Osteoblast (primary cell): ENCODE measurements around the gene LRP2. TPM values are rescaled to one million over a fixed set of nuclear protein-coding genes. Genes with fewer than 3 reads are reported as not detected.

Experiments used
- DNase-seq: peaks from one replicate; pipeline ENCODE4 v3.0.0; 2011; ENCODE audit warnings: low spot score, mixed read lengths; ENCODE audit not compliant: insufficient read length; ENCODE audit errors: missing footprints
- H2AFZ ChIP-seq: 2 replicates; pipeline ENCODE4 v1.6.0; 2011; ENCODE audit warnings: mild to moderate bottlenecking, low read length
- H3K27ac ChIP-seq: 2 replicates; pipeline ENCODE4 v1.5.1; 2011; ENCODE audit warnings: mild to moderate bottlenecking, low read depth, low read length, moderate library complexity
- H3K27me3 ChIP-seq: 2 replicates; pipeline ENCODE4 v1.6.0; 2012; ENCODE audit warnings: mild to moderate bottlenecking, control low read depth, inconsistent platforms, low read length, moderate library complexity; ENCODE audit not compliant: insufficient read depth
- H3K36me3 ChIP-seq: 2 replicates; pipeline ENCODE4 v1.5.1; 2011; ENCODE audit warnings: mild to moderate bottlenecking, low read length, control low read depth, moderate library complexity; ENCODE audit not compliant: insufficient read depth
- H3K4me1 ChIP-seq: 2 replicates; pipeline ENCODE4 v1.5.1; 2011; ENCODE audit warnings: mild to moderate bottlenecking, low read length, control low read depth, moderate library complexity; ENCODE audit not compliant: insufficient read depth
- H3K4me2 ChIP-seq: 2 replicates; pipeline ENCODE4 v1.6.0; 2011; ENCODE audit warnings: mild to moderate bottlenecking, low read length; ENCODE audit not compliant: insufficient read depth
- H3K4me3 ChIP-seq: fragments of 200-600 bp; sonication (generic); 3 replicates; pipeline ENCODE4 v1.5.1; 2012; ENCODE audit warnings: mild to moderate bottlenecking, low read length, inconsistent platforms; ENCODE audit not compliant: insufficient read depth
- H3K79me2 ChIP-seq: 2 replicates; pipeline ENCODE4 v1.6.0; 2012; ENCODE audit warnings: mild to moderate bottlenecking, low read length, control low read depth, inconsistent platforms; ENCODE audit not compliant: insufficient read depth
- H3K9me3 ChIP-seq: 2 replicates; pipeline ENCODE4 v1.5.1; 2011; ENCODE audit warnings: low read depth, low read length, control low read depth
- H4K20me1 ChIP-seq: 2 replicates; pipeline ENCODE4 v1.6.0; 2012; ENCODE audit warnings: mild to moderate bottlenecking, low read length, control low read depth; ENCODE audit not compliant: insufficient read depth
- CTCF ChIP-seq: IDR thresholded peaks from 2 replicates; pipeline ENCODE4 v1.5.1; 2011; ENCODE audit warnings: mild to moderate bottlenecking, low read depth, low read length, moderate library complexity; ENCODE audit errors: extremely low read depth
- total RNA-seq: library from RNA; depleted of rRNA; stranded (reverse); fragments of >200 nt; gene quantifications from 2 replicates; pipeline ENCODE4 v1.2.3, GENCODE V29; 2012

LRP2 gene
- total RNA-seq, 1 donor: not detected

GRCh38 chr2:169258045-169258601, 104.2 kb downstream of the LRP2 start:
- no peaks in the 10 kb centered on the region for H3K36me3 ChIP-seq
- no peak overlapping the region for H3K4me2 ChIP-seq
- no peaks in the 10 kb centered on the region for H4K20me1 ChIP-seq
- DNase-seq: no peak
- no peaks in the 10 kb centered on the region for H3K9me3 ChIP-seq
- H3K79me2 ChIP-seq: no peaks in the 10 kb centered on the region
- H3K27ac ChIP-seq: no peak overlapping the region
- TF ChIP-seq CTCF: no peak
- H3K27me3 ChIP-seq: no peaks in the 10 kb centered on the region
- no peaks in the 10 kb centered on the region for H3K4me1 ChIP-seq
- H2AFZ ChIP-seq: no peak overlapping the region
- H3K4me3 ChIP-seq: no peak overlapping the region

GRCh38 chr2:169254774-169255173, 107.6 kb downstream of the LRP2 start:
- no peak overlapping the region for H3K27ac ChIP-seq
- H3K4me2 ChIP-seq: no peak overlapping the region
- no peaks in the 10 kb centered on the region for H3K4me1 ChIP-seq
- H3K9me3 ChIP-seq: no peaks in the 10 kb centered on the region
- H3K36me3 ChIP-seq: no peaks in the 10 kb centered on the region
- no peaks in the 10 kb centered on the region for H4K20me1 ChIP-seq
- no peaks in the 10 kb centered on the region for H3K79me2 ChIP-seq
- DNase-seq: no peak
- no peak overlapping the region for H3K4me3 ChIP-seq
- TF ChIP-seq CTCF: no peak
- H3K27me3 ChIP-seq: no peaks in the 10 kb centered on the region
- no peak overlapping the region for H2AFZ ChIP-seq

- no peak overlapping the region for H3K4me2 ChIP-seq
- no peak for TF ChIP-seq CTCF
These were observed 115.1 kb downstream of the LRP2 start for GRCh38 chr2:169247211-169247610.

GRCh38 chr2:169240405-169240804, 121.9 kb downstream of the LRP2 start:
- no peaks in the 10 kb centered on the region for H3K36me3 ChIP-seq

More at GRCh38 chr2:169247211-169247610, 115.1 kb downstream of the LRP2 start:
- Histone ChIP-seq H2AFZ (no peak overlapping the region), H4K20me1 (no peaks in the 10 kb centered on the region), H3K27me3 (no peaks in the 10 kb centered on the region), H3K27ac (no peak overlapping the region), H3K4me1 (no peaks in the 10 kb centered on the region), H3K36me3 (no peaks in the 10 kb centered on the region), H3K9me3 (no peaks in the 10 kb centered on the region), H3K79me2 (no peaks in the 10 kb centered on the region), H3K4me3 (no peak overlapping the region)
- no peak for DNase-seq

More at GRCh38 chr2:169240405-169240804, 121.9 kb downstream of the LRP2 start:
- DNase-seq: no peak
- H3K4me1 ChIP-seq: no peaks in the 10 kb centered on the region
- H3K79me2 ChIP-seq: no peaks in the 10 kb centered on the region
- H4K20me1 ChIP-seq: no peaks in the 10 kb centered on the region
- H3K27me3 ChIP-seq: no peaks in the 10 kb centered on the region
- H3K4me2 ChIP-seq: no peak overlapping the region
- no peak overlapping the region for H3K27ac ChIP-seq
- H2AFZ ChIP-seq: no peak overlapping the region
- no peaks in the 10 kb centered on the region for H3K9me3 ChIP-seq
- no peak for TF ChIP-seq CTCF
- H3K4me3 ChIP-seq: no peak overlapping the region
